ENCODE measurements around the gene BRICD5. TPM values are rescaled to one million over a fixed set of nuclear protein-coding genes. Genes with fewer than 3 reads are reported as not detected.

The BRICD5 gene
- total RNA-seq, 2 donors from 2014 or later: 7.7 to 15.2 TPM

- H3K9ac ChIP-seq (ENCODE audit: low read depth in 2 of 2, low read length in 2 of 2): no peak overlapping the region
- no peak overlapping the region for H3K4me3 ChIP-seq
- no peaks in the 10 kb centered on the region for H3K4me1 ChIP-seq
- no peak for DNase-seq
- no peak for TF ChIP-seq CTCF (IDR thresholded peaks at IDR 0.05)
- intact Hi-C loops (cut with DNase I): no loop called here
- H3K27ac ChIP-seq: no peak overlapping the region
- no peaks in the 10 kb centered on the region for H3K36me3 ChIP-seq
- H3K9me3 ChIP-seq: no peaks in the 10 kb centered on the region
- no peaks in the 10 kb centered on the region for H3K27me3 ChIP-seq
Observed at GRCh38 chr16:2180962-2181923, 29.4 kb downstream of the BRICD5 start.

- Histone ChIP-seq H3K36me3 (no peaks in the 10 kb centered on the region), H3K9me3 (no peaks in the 10 kb centered on the region), H3K9ac (ENCODE audit: low read depth in 2 of 2, low read length in 2 of 2) (no peak overlapping the region), H3K27ac (no peak overlapping the region), H3K4me3 (no peak overlapping the region), H3K27me3 (no peaks in the 10 kb centered on the region), H3K4me1 (no peaks in the 10 kb centered on the region)
- intact Hi-C loops (cut with DNase I): no loop called here
- no peak for DNase-seq
- TF ChIP-seq CTCF (IDR thresholded peaks at IDR 0.05): no peak
Observed at GRCh38 chr16:2180461-2180860, 30.2 kb downstream of the BRICD5 start.

- no peak for DNase-seq
- Histone ChIP-seq H3K9ac (ENCODE audit: low read depth in 2 of 2, low read length in 2 of 2) (no peak overlapping the region), H3K36me3 (no peaks in the 10 kb centered on the region), H3K4me1 (no peaks in the 10 kb centered on the region), H3K4me3 (no peak overlapping the region), H3K9me3 (no peaks in the 10 kb centered on the region), H3K27me3 (no peaks in the 10 kb centered on the region), H3K27ac (no peak overlapping the region)
- TF ChIP-seq CTCF (IDR thresholded peaks at IDR 0.05): no peak
- intact Hi-C loops (cut with DNase I): no loop called here
Observed at GRCh38 chr16:2179576-2179975, 31.1 kb downstream of the BRICD5 start.

GRCh38 chr16:2179107-2179501, 31.6 kb downstream of the BRICD5 start:
- no peak for TF ChIP-seq CTCF (IDR thresholded peaks at IDR 0.05)
- Histone ChIP-seq H3K4me1 (no peaks in the 10 kb centered on the region), H3K9me3 (no peaks in the 10 kb centered on the region), H3K27me3 (no peaks in the 10 kb centered on the region), H3K27ac (no peak overlapping the region), H3K36me3 (peaks cover 4% of the 10 kb centered on the region), H3K9ac (ENCODE audit: low read depth in 2 of 2, low read length in 2 of 2) (no peak overlapping the region), H3K4me3 (no peak overlapping the region)
- no peak for DNase-seq
- intact Hi-C loops (cut with DNase I): no loop called here

- Histone ChIP-seq H3K4me1 (no peaks in the 10 kb centered on the region), H3K36me3 (peaks cover 10% of the 10 kb centered on the region), H3K27ac (no peak overlapping the region), H3K27me3 (no peaks in the 10 kb centered on the region), H3K9me3 (no peaks in the 10 kb centered on the region), H3K4me3 (no peak overlapping the region), H3K9ac (ENCODE audit: low read depth in 2 of 2, low read length in 2 of 2) (no peak overlapping the region)
- intact Hi-C loops (cut with DNase I): no loop called here
- peak; percentile 45 for DNase-seq
- no peak for TF ChIP-seq CTCF (IDR thresholded peaks at IDR 0.05)
Observed at GRCh38 chr16:2178321-2179106, 32.1 kb downstream of the BRICD5 start.

Data from colonic mucosa (tissue), 4 donors.